H9 (cell line): ENCODE data around the gene HSH2D. TPM values are rescaled to one million over a fixed set of nuclear protein-coding genes. Genes with fewer than 3 reads are reported as not detected.

Source experiments
- DNase-seq: peaks from one replicate; pipeline ENCODE4 v3.0.0-alpha.2; 2017
- H2AFZ ChIP-seq: one replicate; pipeline ENCODE4 v1.6.1; 2013; ENCODE audit warnings: mild to moderate bottlenecking, low read length, control low read depth, moderate library complexity
- H2AK5ac ChIP-seq: 2 replicates; pipeline ENCODE4 v1.6.1; 2013; ENCODE audit warnings: low read length, control low read depth, mixed read lengths; ENCODE audit not compliant: insufficient read length
- H2BK120ac ChIP-seq: one replicate; pipeline ENCODE4 v1.6.1; 2013; ENCODE audit warnings: low read depth, mild to moderate bottlenecking, low read length, control low read depth, inconsistent platforms; ENCODE audit not compliant: poor library complexity, severe bottlenecking
- H2BK12ac ChIP-seq: 2 replicates; pipeline ENCODE4 v1.6.1; 2013; ENCODE audit warnings: low read length, control low read depth, mixed read lengths, low read depth; ENCODE audit not compliant: insufficient read length
- H2BK15ac ChIP-seq: 2 replicates; pipeline ENCODE4 v1.6.1; 2013; ENCODE audit warnings: low read depth, low read length, control low read depth
- H2BK20ac ChIP-seq: one replicate; pipeline ENCODE4 v1.6.1; 2013; ENCODE audit warnings: low read depth, mild to moderate bottlenecking, low read length, control low read depth, inconsistent platforms; ENCODE audit not compliant: poor library complexity, severe bottlenecking
- H2BK5ac ChIP-seq: 2 replicates; pipeline ENCODE4 v1.6.1; 2013; ENCODE audit warnings: low read length, control low read depth, mixed read lengths; ENCODE audit not compliant: insufficient read length
- H3K14ac ChIP-seq: 2 replicates; pipeline ENCODE4 v1.6.1; 2013; ENCODE audit warnings: low read length, control low read depth; ENCODE audit not compliant: insufficient read depth
- H3K18ac ChIP-seq: 2 replicates; pipeline ENCODE4 v1.6.1; 2013; ENCODE audit warnings: low read depth, mild to moderate bottlenecking, mixed read lengths, low read length, control low read depth; ENCODE audit not compliant: insufficient read length
- H3K23ac ChIP-seq: 2 replicates; pipeline ENCODE4 v1.6.1; 2013; ENCODE audit warnings: low read length, control low read depth, mixed read lengths, low read depth; ENCODE audit not compliant: insufficient read length
- H3K23me2 ChIP-seq: 2 replicates; pipeline ENCODE4 v1.6.1; 2013; ENCODE audit warnings: low read depth, mild to moderate bottlenecking, mixed read lengths, low read length, control low read depth; ENCODE audit not compliant: insufficient read length, poor library complexity, severe bottlenecking
- H3K27ac ChIP-seq: 2 replicates; pipeline ENCODE4 v1.5.1; 2013; ENCODE audit warnings: low read length, control low read depth, mixed read lengths, low read depth; ENCODE audit not compliant: insufficient read length
- H3K27me3 ChIP-seq: 2 replicates; pipeline ENCODE4 v1.6.1; 2013; ENCODE audit warnings: low read length, control low read depth, inconsistent platforms; ENCODE audit not compliant: insufficient read depth
- H3K4ac ChIP-seq: 2 replicates; pipeline ENCODE4 v1.6.1; 2013; ENCODE audit warnings: low read depth, mild to moderate bottlenecking, control low read depth, inconsistent platforms, low read length, moderate library complexity
- H3K4me1 ChIP-seq: 2 replicates; pipeline ENCODE4 v1.6.1; 2013; ENCODE audit warnings: low read length, control low read depth, inconsistent platforms; ENCODE audit not compliant: insufficient read depth
- H3K4me2 ChIP-seq: 2 replicates; pipeline ENCODE4 v1.6.1; 2013; ENCODE audit warnings: low read length, control low read depth, mixed read lengths; ENCODE audit not compliant: insufficient read length, insufficient read depth
- H3K56ac ChIP-seq: 2 replicates; pipeline ENCODE4 v1.6.1; 2013; ENCODE audit warnings: low read depth, mild to moderate bottlenecking, mixed read lengths, low read length, control low read depth; ENCODE audit not compliant: insufficient read length
- H3K79me1 ChIP-seq: 2 replicates; pipeline ENCODE4 v1.6.1; 2013; ENCODE audit warnings: low read depth, mild to moderate bottlenecking, moderate library complexity, low read length, control low read depth, inconsistent platforms; ENCODE audit not compliant: insufficient read depth, poor library complexity, severe bottlenecking
- H3K79me2 ChIP-seq: 2 replicates; pipeline ENCODE4 v1.6.1; 2013; ENCODE audit warnings: low read length, control low read depth, inconsistent platforms; ENCODE audit not compliant: insufficient read depth
- H3K9ac ChIP-seq: 2 replicates; pipeline ENCODE4 v1.6.1; 2013; ENCODE audit warnings: low read length, control low read depth, mixed read lengths; ENCODE audit not compliant: insufficient read length; ENCODE audit errors: extremely low read depth
- H3K9me3 ChIP-seq: one replicate; pipeline ENCODE4 v1.6.1; 2013; ENCODE audit warnings: low read depth, low read length, inconsistent platforms; ENCODE audit not compliant: control insufficient read depth
- H3T11ph ChIP-seq: one replicate; pipeline ENCODE4 v1.6.1; 2013; ENCODE audit warnings: mild to moderate bottlenecking, low read length, control low read depth, inconsistent platforms
- H4K20me1 ChIP-seq: one replicate; pipeline ENCODE4 v1.6.1; 2013; ENCODE audit not compliant: control insufficient read depth, insufficient read length, insufficient read depth
- H4K5ac ChIP-seq: 2 replicates; pipeline ENCODE4 v1.6.1; 2013; ENCODE audit warnings: low read depth, mild to moderate bottlenecking, mixed read lengths, low read length, control low read depth; ENCODE audit not compliant: insufficient read length
- H4K8ac ChIP-seq: replicated peaks from 2 replicates; pipeline ENCODE4 v1.6.1; 2013; ENCODE audit warnings: low read length, control low read depth, mixed read lengths, low read depth; ENCODE audit not compliant: insufficient read length
- H4K91ac ChIP-seq: 2 replicates; pipeline ENCODE4 v1.6.1; 2013; ENCODE audit warnings: low read depth, mild to moderate bottlenecking, moderate library complexity, mixed read lengths, low read length, control low read depth; ENCODE audit not compliant: insufficient read length
- H3K27ac Mint-ChIP-seq, 3 experiments: 2 replicates in 2 of 3; 3 replicates in 1 of 3; pipeline ENCODE4 v1.8.0; 2020 to 2021; ENCODE audit warnings: mixed read lengths in 3 of 3, mild to moderate bottlenecking in 1 of 3, moderate library complexity in 1 of 3
- H3K27me3 Mint-ChIP-seq: 2 replicates; pipeline ENCODE4 v1.8.0; 2021; ENCODE audit warnings: low read depth, mild to moderate bottlenecking, moderate library complexity, mixed read lengths
- H3K36me3 Mint-ChIP-seq, 3 experiments: 2 replicates in 2 of 3; 3 replicates in 1 of 3; pipeline ENCODE4 v1.8.0; 2020 to 2021; ENCODE audit warnings: low read depth in 3 of 3, mixed read lengths in 3 of 3; ENCODE audit not compliant: insufficient read depth in 1 of 3
- H3K4me1 Mint-ChIP-seq, 2 experiments: 2 replicates each; pipeline ENCODE4 v1.8.0; 2020; ENCODE audit warnings: mixed read lengths in 2 of 2
- H3K4me3 Mint-ChIP-seq, 2 experiments: 2 replicates in 1 of 2; 3 replicates in 1 of 2; pipeline ENCODE4 v1.8.0; 2020 to 2021; ENCODE audit warnings: mild to moderate bottlenecking in 2 of 2, mixed read lengths in 2 of 2, moderate library complexity in 1 of 2
- H3K9me3 Mint-ChIP-seq, 2 experiments: 2 replicates in 1 of 2; 3 replicates in 1 of 2; pipeline ENCODE4 v1.8.0; 2020; ENCODE audit warnings: mild to moderate bottlenecking in 2 of 2, mixed read lengths in 2 of 2, moderate library complexity in 1 of 2
- WGBS: extraction: QIAGEN DNeasy Blood & Tissue Kit; methylation state at CpG from one replicate; pipeline ENCODE4 v1.1.7; 2013; ENCODE audit warnings: missing lambda C conversion rate, low lambda C conversion rate, mixed read lengths; ENCODE audit not compliant: insufficient read length; ENCODE audit errors: extremely low coverage; 5-methylcytosine and 5-hydroxymethylcytosine counted together
- total RNA-seq: library from RNA; stranded (reverse); gene quantifications from 2 replicates; pipeline ENCODE4 v1.2.1, GENCODE V29; 2021
- TF ChIP-seq, protein P1 (sequence below): fragments of 200-600 bp; sonication (generic); conservative IDR thresholded peaks from 3 replicates; pipeline ENCODE4 v1.8.0; 2021; ENCODE audit warnings: antibody characterized with exemption, mild to moderate bottlenecking

The HSH2D gene
- total RNA-seq, 1 experiment from 2014 or later = 2.3 TPM

DNA sequence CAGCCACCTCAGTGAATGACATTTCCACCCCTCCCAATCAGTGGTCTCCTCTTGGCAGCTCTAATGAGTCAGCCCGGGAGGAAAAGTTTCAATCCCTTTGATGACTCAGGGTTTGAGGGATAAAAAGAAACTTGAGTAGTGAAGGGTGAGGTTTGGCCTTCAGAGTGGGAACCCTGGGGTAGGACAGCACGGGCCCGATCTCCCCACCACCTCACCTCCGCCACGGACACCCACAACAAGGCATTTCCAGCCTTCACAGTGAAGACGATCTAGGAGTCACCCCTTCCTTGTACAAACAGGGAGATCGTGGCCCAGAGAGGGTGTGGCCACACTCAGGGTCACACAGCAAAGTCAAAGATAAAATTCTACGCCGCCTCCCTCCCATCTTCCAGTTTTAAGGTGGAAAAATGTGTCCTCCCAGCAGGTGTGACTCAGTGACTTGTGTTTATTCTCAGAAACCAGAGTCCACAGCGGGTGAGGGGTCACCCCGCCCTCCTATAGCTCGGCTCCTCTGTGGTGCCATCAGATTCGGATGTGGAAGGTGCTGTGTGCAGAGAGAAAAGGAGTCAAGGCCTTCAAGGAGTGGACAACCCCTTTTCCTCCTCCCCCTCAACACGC, 17.6 kb downstream of the HSH2D start:
- no peak overlapping the region for H3K14ac ChIP-seq
- H3K4ac ChIP-seq = no peak overlapping the region
- H3K36me3 Mint-ChIP-seq = no peaks in the 10 kb centered on the region
- H2BK12ac ChIP-seq = no peak overlapping the region
- no peak overlapping the region for H3K18ac ChIP-seq
- H3K9me3 ChIP-seq = no peaks in the 10 kb centered on the region
- H3K27ac Mint-ChIP-seq = no peak overlapping the region
- H3K9ac ChIP-seq = no peak overlapping the region
- no peaks in the 10 kb centered on the region for H3K79me2 ChIP-seq
- H4K5ac ChIP-seq = no peak overlapping the region
- no peak overlapping the region for H2BK5ac ChIP-seq
- no peak overlapping the region for H2BK15ac ChIP-seq
- no peak overlapping the region for H3K23ac ChIP-seq
- no peak overlapping the region for H3K56ac ChIP-seq
- no peaks in the 10 kb centered on the region; the same call in 1 of the 2 replicates for H3K27me3 Mint-ChIP-seq
- H3K9me3 Mint-ChIP-seq = no peaks in the 10 kb centered on the region
- H4K91ac ChIP-seq = no peak overlapping the region
- no peaks in the 10 kb centered on the region for H3K79me1 ChIP-seq
- H4K20me1 ChIP-seq = no peaks in the 10 kb centered on the region
- H3K23me2 ChIP-seq = no peaks in the 10 kb centered on the region
- H3K27me3 ChIP-seq = no peaks in the 10 kb centered on the region
- no peaks in the 10 kb centered on the region for H3K4me1 Mint-ChIP-seq
- H3K27ac ChIP-seq = no peak overlapping the region
- H2BK20ac ChIP-seq = no peak overlapping the region
- TF ChIP-seq, protein P1, sequence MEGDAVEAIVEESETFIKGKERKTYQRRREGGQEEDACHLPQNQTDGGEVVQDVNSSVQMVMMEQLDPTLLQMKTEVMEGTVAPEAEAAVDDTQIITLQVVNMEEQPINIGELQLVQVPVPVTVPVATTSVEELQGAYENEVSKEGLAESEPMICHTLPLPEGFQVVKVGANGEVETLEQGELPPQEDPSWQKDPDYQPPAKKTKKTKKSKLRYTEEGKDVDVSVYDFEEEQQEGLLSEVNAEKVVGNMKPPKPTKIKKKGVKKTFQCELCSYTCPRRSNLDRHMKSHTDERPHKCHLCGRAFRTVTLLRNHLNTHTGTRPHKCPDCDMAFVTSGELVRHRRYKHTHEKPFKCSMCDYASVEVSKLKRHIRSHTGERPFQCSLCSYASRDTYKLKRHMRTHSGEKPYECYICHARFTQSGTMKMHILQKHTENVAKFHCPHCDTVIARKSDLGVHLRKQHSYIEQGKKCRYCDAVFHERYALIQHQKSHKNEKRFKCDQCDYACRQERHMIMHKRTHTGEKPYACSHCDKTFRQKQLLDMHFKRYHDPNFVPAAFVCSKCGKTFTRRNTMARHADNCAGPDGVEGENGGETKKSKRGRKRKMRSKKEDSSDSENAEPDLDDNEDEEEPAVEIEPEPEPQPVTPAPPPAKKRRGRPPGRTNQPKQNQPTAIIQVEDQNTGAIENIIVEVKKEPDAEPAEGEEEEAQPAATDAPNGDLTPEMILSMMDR = no peak
- H3T11ph ChIP-seq = no peak overlapping the region
- no peak overlapping the region for H4K8ac ChIP-seq
- H2BK120ac ChIP-seq = no peak overlapping the region
- no peak overlapping the region for H2AK5ac ChIP-seq
- H2AFZ ChIP-seq = no peak overlapping the region
- no CpG with 5 or more reads among the region's 14 CpGs for WGBS
- no peaks in the 10 kb centered on the region for H3K4me1 ChIP-seq
- no peak for DNase-seq
- H3K4me3 Mint-ChIP-seq = no peak overlapping the region
- no peak overlapping the region for H3K4me2 ChIP-seq
